Measurements from ENCODE around the gene ADAMTSL1. TPM values are rescaled to one million over a fixed set of nuclear protein-coding genes. Genes with fewer than 3 reads are reported as not detected.

Gene ADAMTSL1
- total RNA-seq, 1 donor from 2014 or later, result 1.5 TPM

- ATAC-seq, result peak; percentile 74
These were observed 193.2 kb downstream of the ADAMTSL1 start for GRCh38 chr9:18666986-18667772.

GRCh38 chr9:18668944-18669343, 195.0 kb downstream of the ADAMTSL1 start:
- ATAC-seq, result no peak

- ATAC-seq, result no peak
These were observed 198.8 kb downstream of the ADAMTSL1 start for GRCh38 chr9:18672706-18673105.

- ATAC-seq, result no peak
These were observed 199.2 kb downstream of the ADAMTSL1 start for GRCh38 chr9:18673179-18673578.

- peak; percentile 42 for ATAC-seq
These were observed 201.4 kb downstream of the ADAMTSL1 start for GRCh38 chr9:18675332-18675731.

GRCh38 chr9:18675973-18676372, 202.0 kb downstream of the ADAMTSL1 start:
- ATAC-seq, result no peak

GRCh38 chr9:18676525-18676924, 202.6 kb downstream of the ADAMTSL1 start:
- no peak for ATAC-seq

- no peak for ATAC-seq
These were observed 205.1 kb downstream of the ADAMTSL1 start for GRCh38 chr9:18678821-18679590.

- ATAC-seq, result no peak
These were observed 209.0 kb downstream of the ADAMTSL1 start for GRCh38 chr9:18682907-18683306.

GRCh38 chr9:18683312-18683711, 209.4 kb downstream of the ADAMTSL1 start:
- no peak for ATAC-seq

- no peak for ATAC-seq
These were observed 209.9 kb downstream of the ADAMTSL1 start for GRCh38 chr9:18683851-18684250.

GRCh38 chr9:18684593-18685317, 210.8 kb downstream of the ADAMTSL1 start:
- no peak for ATAC-seq

GRCh38 chr9:18688581-18689565, 214.9 kb downstream of the ADAMTSL1 start:
- peak; percentile 79 for ATAC-seq

GRCh38 chr9:18689921-18690320, 216.0 kb downstream of the ADAMTSL1 start:
- no peak for ATAC-seq

GRCh38 chr9:18692268-18692667, 218.3 kb downstream of the ADAMTSL1 start:
- no peak for ATAC-seq

- no peak for ATAC-seq
These were observed 219.0 kb downstream of the ADAMTSL1 start for GRCh38 chr9:18692962-18693361.

- no peak for ATAC-seq
These were observed 221.2 kb downstream of the ADAMTSL1 start for GRCh38 chr9:18694959-18695668.

GRCh38 chr9:18698992-18699391, 225.0 kb downstream of the ADAMTSL1 start:
- ATAC-seq, result no peak

GRCh38 chr9:18699764-18700163, 225.8 kb downstream of the ADAMTSL1 start:
- no peak for ATAC-seq

GRCh38 chr9:18700714-18701113, 226.8 kb downstream of the ADAMTSL1 start:
- no peak for ATAC-seq

Data from esophagus mucosa (tissue), 1 donor.